ENCODE measurements around the gene ATP11A.
"Not testable (repeated sequence)": the region's sequence is repeated elsewhere in the genome, so short reads cannot be mapped to it uniquely, and the experiment has no call there.

The ATP11A gene

DNA sequence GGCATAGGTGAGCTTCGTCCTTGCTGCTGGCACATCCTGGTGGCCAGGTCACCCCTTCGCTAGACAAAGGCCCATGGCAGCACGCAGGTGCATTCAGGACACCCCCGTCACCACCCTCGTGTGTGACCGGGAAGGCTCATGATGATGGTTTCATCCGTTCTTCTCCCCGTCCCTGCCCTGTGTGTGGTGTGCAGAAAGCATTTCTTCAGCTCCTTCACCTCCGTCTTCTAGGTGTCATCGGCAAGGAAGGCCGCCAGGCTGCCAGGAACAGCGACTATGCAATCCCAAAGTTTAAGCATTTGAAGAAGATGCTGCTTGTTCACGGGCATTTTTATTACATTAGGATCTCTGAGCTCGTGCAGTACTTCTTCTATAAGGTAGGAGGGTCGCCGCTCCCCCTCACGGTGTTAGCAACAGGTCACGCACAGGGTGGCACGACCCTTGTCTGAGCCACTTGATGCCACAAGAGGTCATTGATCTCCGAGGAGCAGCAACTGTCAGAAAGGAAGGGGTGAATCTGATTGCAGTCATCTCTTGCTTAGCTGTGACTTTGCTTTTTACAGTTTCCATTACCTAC lies 168.2 kb downstream of the ATP11A start:
- DNase-seq (ENCODE audit: low read depth, low spot score): no peak

DNA sequence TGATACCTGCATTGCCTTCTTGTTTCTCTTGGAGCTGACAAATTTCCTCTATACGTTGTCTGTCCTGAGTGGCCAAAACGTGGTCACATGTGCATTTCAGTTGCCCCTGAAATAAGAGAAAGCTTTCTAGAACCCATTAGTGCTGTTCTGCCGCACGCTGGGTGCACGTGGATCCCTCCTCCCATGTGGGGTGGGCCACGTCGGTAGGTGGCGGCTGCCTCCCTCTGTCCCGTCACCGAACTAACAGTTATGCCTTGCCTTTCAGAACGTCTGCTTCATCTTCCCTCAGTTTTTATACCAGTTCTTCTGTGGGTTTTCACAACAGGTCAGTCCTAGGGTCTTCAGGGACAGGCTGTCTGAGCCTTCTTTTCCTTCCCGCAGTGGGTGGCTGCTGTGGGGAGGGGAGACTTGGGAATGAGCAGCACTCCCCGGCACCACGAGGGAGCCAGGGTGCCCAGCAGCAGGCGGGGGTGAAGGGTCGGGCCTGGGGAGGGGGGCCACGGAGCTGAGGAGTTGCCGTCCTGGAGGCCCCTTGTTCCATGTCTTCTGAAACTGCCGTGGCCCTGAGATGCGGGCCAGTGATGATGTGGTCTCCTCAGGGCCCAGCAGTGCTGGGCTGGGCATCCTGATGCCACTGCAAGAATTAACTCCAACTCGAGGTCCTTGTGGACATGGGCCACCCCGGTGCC lies 169.4 kb downstream of the ATP11A start:
- DNase-seq (ENCODE audit: low read depth, low spot score): no peak

DNA sequence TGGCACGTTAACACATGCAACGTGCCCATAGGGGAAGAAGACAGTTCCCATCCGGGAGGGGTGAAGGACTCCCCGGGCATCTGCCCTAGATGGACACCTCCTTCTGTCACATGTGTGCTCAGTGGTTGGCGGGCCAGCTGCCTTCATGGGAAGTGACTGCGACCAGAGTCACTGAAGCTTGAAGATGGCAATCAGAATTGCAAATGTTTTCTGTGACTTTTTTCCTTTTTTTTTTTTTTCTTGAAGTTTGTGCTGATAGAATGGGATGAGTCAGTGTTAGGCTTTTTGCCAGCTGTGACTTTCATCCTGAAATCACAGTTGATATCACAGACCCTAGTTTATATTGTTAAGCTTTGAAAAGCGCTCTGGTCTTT lies 170.0 kb downstream of the ATP11A start:
- no peak for DNase-seq (ENCODE audit: low read depth, low spot score)

DNA sequence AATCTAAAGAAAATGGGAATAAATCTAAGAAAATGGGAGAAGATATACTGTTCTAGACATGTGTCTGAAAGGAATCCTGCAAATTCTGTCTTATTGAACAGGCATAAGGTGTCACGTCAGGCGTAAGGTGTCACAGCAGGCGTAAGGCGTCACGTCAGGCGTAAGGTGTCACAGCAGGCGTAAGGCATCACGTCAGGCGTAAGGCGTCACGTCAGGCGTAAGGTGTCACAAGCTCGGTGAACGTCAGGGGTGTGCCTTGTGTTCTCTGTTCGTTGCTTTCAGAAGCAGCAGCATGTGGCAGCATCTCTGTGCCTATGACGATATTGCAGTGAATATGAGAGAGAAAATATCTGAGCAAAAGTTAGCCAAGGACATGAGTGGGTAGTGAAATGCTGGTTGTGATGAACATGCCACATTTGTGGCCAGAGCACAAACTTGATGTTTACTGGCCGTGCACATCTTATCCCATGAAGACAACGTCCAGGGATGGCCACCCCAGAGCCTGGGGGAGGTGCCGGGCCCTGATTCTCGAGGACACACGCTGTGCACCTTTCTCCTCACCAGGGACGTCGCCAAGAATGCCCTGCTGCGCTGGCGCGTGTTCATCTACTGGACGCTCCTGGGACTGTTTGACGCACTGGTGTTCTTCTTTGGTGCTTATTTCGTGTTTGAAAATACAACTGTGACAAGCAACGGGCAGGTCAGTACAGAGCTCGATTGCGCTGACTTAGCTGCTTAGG lies 172.2 kb downstream of the ATP11A start:
- DNase-seq (ENCODE audit: low read depth, low spot score): no peak

DNA sequence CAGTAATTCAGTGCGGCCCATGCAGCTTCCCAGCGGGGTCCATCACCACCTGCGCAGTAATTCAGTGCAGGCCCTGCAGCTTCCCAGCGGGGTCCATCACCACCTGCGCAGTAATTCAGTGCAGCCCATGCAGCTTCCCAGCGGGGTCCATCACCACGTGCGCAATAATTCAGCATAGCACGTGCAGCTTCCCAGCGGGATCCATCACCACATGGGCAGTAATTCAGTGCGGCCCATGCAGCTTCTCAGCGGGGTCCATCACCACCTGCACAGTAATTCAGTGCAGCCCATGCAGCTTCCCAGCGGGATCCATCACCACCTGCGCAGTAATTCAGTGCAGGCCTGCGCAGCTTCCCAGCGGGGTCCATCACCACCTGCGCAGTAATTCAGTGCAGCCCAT lies 173.5 kb downstream of the ATP11A start:
- DNase-seq (ENCODE audit: low read depth, low spot score): not testable (repeated sequence)

DNA sequence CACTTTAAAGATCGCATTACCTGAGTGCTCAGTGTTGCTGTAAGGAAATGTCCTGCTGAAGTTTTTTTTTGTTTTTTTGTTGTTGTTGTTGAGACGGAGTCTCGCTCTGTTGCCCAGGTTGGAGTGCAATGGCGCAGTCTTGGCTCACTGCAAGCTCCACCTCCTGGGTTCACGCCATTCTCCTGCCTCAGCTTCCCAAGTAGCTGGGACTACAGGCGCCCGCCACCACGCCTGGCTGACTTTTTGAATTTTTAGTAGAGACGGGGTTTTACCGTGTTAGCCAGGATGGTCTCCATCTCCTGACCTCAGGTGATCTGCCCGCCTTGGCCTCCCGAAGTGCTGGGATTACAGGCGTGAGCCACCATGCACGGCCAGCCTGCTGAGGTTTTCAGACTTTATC lies 175.6 kb downstream of the ATP11A start:
- not testable (repeated sequence) for DNase-seq (ENCODE audit: low read depth, low spot score)

DNA sequence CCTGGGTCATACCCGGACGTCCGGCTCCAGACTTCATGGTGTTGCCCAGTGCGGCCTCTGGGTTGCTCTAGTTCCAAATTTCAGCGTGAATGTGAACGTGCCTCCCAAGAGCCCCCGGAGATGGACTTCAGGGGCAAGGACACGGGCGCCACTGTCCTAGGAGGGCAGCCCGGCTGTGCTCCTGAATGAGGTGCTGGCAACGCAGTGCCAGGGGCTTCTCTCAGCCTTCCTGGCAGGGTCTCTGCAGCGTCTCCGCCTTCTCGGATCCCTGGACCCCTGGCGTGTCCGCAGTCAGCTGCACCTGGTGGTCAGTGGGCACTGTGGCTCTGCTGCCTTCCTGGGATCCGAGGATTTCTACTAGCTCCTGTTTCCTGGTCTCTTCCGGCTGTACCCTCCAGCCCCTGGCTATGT lies 177.5 kb downstream of the ATP11A start:
- no peak for DNase-seq (ENCODE audit: low read depth, low spot score)

DNA sequence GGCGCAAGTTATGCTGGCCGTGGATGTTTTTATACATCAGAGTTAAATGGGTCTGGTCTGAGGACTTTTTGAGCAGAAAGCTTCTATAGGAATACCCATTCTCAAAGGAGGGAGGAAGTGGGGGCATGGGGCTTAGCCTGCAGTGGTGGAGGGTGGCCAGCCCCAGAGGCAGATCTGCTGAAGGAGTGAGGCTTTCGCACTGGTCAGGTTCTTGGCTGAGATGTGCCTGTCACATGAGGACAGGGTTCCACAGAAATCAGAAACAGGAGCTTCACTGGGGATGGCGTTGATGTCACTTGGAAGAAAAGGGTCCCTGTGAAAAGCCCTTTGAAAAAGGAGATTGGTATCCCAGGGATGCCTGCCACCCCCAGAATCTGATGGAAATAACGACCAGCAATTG lies 178.5 kb downstream of the ATP11A start:
- DNase-seq (ENCODE audit: low read depth, low spot score): no peak

DNA sequence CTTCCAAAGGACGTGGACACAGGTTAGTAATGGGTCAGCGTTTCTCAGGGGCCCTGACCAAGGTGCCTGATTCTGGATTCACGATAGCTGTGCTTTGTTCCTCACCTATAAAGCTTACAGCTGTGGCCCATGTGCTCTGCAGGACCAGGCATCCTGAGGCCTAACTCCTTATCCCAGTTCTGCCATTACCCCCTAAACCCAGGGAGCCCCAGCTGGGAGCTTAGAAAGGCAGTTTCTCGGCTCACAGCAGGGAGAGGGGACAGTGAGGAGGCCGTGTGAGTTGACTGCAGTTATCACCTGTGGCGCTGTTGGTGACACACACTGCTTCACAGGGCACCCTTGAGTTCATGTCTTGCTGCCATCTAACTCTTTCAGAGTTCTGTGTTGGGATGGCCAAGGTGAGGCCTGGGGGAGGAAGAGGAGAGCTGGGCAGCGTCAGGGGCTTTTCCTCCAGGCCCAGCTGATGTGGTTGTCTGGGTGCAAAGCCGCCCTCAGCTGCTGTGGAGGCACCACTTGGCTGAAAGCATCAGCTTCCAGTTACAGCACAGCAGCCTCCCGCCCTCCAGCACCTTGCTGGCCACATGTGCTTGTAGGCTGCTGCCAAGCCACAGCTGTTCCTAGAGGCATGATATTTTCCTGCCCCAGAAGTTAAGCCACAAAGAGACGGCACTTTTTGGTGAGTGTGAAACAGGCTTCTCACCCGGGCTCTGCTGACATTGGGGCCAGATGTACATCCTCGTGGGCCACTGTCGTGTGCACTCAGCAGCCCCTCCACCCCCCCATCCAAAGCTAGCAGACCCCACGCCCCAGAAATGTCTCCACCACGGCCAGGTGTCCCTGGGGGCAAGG lies 179.6 kb downstream of the ATP11A start:
- no peak for DNase-seq (ENCODE audit: low read depth, low spot score)

DNA sequence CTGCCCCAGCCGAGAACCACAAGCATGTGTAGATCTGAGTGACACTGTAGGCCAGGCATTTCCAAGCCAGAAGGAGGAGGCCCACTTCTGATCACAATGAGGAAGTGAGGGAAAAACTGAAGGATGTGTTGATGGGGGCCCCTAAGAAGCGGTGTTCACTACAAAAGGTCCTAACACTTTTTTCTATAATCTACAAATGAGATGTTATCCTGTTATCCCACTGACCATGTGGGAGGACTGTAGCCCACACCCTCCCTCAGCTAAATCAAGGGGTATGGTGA lies 180.2 kb downstream of the ATP11A start:
- no peak for DNase-seq (ENCODE audit: low read depth, low spot score)

DNA sequence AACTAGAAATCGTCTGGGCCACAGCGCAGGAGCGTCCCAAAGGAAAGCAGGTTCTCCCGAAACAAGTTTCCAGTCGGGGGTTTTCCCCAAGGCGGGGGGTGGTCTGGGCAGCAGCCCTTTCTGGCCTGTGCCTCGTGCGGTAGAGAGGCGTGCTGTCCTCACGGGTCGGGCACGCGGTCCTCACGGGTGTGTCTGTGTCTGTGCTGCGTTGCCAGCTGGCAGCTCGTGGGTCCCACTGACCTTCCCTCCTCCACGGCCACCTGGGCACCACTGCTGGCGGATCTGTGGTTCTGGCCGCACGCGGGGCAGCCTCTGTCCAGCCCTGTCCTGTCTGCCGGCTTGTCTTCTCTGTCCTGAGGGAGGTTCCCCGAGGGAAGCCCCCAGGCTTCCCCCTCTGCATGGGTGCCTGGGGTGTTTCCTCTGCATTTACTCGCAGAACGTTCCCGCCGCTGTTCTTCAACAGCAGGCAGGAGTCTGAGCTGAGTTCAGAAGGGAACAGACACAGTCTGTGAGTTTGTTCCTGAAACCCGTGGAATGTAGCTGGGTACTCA lies 181.0 kb downstream of the ATP11A start:
- DNase-seq (ENCODE audit: low read depth, low spot score): no peak

DNA sequence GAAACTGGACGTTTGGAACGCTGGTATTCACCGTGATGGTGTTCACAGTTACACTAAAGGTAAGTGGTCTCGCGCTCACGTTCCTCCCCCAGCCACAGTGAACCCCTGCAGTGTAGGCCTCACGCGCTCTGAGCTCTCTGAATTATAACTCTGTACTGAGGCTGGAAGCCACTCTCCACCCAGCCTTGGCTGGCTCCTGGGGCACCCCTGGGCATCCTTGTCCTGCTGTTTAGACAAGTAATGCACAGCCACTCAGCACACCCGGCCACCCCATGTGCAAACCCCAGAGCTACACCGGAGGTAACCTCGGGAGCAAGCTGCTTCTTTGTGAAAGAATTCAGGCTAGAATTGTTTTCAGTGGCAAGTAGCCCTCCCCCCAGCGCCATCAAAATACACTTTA lies 181.9 kb downstream of the ATP11A start:
- no peak for DNase-seq (ENCODE audit: low read depth, low spot score)

DNA sequence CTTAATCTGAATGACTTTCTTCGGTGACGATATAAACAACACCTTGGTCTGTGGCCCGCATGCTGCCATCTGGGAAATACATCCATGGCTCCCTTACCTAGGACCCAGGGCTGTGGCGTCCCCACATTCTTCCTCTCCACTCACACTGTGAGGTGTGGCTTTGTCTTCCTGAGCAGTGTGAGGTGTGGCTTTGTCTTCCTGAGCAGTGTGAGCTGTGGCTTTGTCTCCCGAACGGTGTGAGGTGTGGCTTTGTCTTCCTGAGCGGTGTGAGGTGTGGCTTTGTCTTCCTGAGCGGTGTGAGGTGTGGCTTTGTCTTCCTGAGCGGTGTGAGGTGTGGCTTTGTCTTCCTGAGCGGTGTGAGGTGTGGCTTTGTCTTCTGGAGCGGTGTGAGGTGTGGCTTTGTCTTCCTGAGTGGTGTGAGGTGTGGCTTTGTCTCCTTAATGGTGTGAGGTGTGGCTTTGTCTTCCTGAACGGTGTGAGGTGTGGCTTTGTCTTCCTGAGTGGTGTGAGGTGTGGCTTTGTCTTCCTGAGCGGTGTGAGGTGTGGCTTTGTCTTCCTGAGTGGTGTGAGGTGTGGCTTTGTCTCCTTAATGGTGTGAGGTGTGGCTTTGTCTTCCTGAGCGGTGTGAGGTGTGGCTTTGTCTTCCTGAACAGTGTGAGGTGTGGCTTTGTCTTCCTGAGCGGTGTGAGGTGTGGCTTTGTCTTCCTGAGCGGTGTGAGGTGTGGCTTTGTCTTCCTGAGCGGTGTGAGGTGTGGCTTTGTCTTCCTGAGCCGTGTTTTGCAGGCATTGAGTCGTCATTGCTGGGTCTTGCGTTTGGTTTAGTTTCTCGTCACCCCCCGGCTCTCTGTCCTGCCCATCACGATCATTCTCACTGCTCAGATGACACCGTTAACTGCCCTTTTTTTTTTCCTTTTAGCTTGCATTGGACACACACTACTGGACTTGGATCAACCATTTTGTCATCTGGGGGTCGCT lies 183.1 kb downstream of the ATP11A start:
- not testable (repeated sequence) for DNase-seq (ENCODE audit: low read depth, low spot score)

DNA sequence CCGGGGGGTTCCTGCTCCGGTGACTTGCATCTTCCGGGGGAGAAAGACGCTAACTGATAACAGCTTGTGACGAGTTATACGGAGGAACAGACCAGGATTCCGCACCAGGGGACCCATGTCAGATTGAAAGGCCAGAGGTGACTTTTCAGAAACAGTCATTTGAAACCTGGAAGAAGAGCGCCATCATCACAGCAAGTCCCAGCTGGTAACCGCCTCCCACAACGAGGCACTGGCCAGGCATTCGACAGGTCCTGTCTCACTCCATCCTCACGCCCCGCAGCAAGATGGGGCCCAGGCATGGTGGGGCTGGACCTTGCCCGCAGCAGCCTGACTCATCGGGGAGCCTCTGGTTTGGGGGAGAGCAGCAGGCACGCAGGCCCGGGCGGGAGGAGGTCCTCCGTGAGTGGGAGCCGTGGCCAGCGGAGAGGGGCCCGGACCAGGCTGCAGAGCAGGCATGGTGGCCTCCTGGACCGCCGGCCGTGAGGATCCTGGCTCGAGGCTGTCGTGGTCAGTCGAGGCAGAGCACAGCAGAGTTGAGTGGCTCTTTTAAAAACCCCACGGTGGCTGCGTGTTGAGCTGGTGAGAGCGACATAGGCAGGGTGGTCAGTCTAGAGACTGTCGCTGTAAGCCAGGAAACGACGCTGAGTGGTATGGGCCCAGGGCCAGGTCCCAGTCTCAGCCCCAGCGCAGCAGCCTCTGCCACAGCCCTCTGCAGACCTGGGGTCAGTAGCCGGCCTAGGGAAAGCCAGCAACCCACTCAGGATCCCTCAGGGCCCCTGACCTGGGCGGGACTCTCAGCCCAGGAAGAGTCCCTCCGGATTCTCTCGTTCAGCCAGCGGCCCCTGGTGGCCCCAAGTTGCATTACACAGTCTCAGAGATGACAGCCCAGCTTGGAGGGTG lies 184.3 kb downstream of the ATP11A start:
- peak; percentile 39 for DNase-seq (ENCODE audit: low read depth, low spot score)

DNA sequence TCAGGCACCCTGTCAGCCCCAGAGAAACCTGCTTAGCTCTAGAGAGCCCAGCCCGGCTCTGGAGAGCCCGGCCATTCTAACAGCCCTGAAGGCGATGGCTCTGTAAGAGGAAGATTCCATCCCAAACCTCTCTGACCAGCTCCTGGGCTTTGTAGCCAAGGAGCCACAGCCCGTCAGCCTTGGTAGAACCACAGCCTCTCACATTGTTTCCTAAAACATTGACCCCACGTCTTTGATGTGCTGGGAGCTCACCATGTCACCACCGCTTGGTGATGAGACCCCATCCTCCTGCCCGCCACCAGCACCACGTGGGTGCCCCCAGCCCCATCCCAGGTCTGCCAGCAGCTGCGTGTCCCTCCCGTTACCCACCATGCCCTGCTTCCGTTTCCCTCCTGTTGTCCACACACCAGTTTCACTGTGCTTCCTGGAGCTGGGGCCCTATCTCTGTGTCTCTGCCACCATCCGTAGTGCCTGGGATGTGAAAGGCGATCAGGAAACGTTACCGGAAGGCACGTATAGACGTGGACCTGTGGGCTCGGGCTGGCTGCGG lies 185.0 kb downstream of the ATP11A start:
- no peak for DNase-seq (ENCODE audit: low read depth, low spot score)

DNA sequence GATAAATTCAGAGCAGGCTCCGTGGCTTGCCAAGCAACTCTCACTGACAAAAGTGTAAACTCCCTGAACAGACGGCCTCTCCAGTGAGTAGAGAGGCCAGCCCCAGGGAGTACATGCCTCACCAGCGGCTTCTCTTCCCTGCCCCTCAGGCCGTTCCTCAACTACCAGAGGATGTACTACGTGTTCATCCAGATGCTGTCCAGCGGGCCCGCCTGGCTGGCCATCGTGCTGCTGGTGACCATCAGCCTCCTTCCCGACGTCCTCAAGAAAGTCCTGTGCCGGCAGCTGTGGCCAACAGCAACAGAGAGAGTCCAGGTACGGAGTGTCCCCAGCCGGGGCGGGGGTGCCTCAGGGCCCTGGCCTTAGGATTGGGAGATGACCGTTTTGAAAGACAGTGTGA lies 185.8 kb downstream of the ATP11A start:
- no peak for DNase-seq (ENCODE audit: low read depth, low spot score)

DNA sequence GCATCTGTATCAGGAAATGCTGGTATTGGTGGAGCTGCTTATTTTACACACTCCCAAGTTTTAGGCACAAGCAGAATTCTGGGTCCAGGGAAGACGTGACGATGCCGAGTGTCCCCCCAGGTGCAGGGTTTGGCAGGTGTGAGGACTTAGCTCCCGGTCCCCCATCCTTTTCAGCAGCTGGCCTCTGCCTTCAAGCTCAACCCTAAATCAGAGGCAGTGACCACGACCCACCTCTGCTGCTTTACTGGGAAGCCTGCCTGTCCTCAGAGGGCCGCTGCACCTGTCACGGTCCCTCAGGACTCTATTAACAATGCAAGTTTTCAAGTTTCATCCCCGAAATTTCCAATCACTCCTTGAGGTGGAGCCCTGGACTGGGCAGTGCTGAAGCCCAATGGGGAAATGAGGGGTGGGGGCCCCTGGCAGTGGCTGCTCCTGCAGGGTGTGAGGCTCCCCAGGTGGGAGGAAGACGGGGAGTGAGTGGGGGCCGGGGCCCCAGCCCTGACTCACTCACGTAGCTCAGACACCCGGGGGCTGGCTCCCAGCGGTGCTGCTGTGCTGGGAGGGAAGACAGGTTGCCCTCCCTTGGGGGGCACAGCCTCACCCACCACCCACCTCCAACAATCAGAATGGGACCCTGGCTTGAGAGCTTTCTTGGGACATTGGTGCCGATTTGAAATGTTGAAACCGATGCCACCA lies 186.6 kb downstream of the ATP11A start:
- no peak for DNase-seq (ENCODE audit: low read depth, low spot score)

DNA sequence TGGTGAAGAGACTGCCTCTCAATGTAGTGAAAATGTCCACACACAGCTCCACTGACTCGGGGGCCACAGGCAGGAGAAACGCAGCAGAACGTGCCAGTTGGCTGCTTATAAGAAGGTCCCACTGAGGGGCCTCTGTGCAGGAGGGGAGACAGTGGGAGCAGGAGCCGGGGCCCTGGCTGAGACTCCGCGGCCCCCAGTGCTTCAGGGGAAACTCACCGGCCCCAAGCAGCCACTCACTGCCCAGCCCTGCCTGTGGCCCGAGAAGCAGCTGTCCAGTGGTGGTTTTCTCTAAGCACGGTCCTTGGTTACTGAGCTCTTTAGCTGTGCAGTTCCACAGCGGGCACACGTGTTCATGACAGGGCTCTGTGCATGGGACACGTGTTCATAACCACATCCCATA lies 187.2 kb downstream of the ATP11A start:
- no peak for DNase-seq (ENCODE audit: low read depth, low spot score)

DNA sequence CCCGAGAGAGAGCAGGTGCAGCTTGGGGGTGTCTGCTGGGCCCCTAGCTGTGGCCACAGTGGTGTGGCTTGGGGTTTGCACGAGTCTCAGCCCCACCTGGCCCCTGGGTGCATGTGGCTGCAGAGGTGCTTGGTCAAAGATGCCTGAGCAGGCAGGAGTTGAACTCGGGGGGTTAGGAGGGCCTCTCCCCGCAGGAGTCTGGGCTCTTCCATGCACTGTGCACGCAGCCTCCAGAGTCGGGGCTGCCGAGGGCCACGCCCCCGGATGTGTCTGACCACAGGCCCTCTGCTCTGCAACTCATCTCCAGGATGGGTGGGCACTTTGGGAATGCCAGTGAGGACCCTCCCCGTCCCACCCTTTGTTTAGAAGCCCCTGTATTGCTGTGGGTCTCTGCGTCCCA lies 187.7 kb downstream of the ATP11A start:
- no peak for DNase-seq (ENCODE audit: low read depth, low spot score)

Data from smooth muscle cell of the brain vasculature (primary cell).